ENCODE data around the gene GSS. TPM values are rescaled to one million over a fixed set of nuclear protein-coding genes. Genes with fewer than 3 reads are reported as not detected.
A peak's percentile ranks its signal among the peaks of the same experiment; 100 is the strongest.

Gene GSS
- total and polyA plus RNA-seq, 2 experiments from 2014 or later = 68.3 to 80.7 TPM

DNA sequence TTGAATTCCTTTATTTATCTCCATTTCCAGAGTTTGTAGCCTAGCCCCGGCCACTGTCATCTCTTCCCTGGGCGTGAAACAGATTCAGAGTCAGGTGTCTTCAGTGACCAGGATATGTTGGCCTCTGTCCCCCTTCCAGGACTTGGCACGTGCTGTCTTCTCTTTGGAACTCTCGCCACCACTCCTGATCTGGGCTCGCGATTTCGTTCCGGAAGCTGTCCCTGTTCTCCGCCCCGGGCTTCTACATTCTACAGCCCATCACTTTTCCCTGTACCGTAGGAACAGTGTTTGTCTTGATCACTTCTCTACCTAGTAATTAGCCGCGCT lies 739 bp downstream of the GSS start:
- in situ Hi-C loops (cut with MboI) = no loop called here
- 5 to 10% methylated on average over 13 of the region's 13 CpGs for WGBS, 2 experiments (ENCODE audit: low coverage in 1 of 2, low lambda C conversion rate in 2 of 2, missing lambda C conversion rate in 2 of 2)
- Histone ChIP-seq H3K9ac (peak overlapping the region; percentile 88), H3K27ac (peak overlapping the region; percentile 75), H3K9me2 (ENCODE audit: insufficient read depth) (no peaks in the 10 kb centered on the region), H3K4me3 (peak overlapping the region; percentile 79), H3K4me2 (ENCODE audit: unreplicated experiment) (peak overlapping the region; percentile 96), H3K36me3 (ENCODE audit: low read depth) (0 out of 2 replicates have a peak, but pooled peaks cover 6% of the 10 kb centered on the region), H3F3A (ENCODE audit: insufficient read depth) (peaks cover 9% of the 10 kb centered on the region; the same call in 1 of the 2 replicates), H3K27me3 (replicated peaks; ENCODE audit: insufficient read depth) (no peaks in the 10 kb centered on the region), H3K79me2 (ENCODE audit: insufficient read depth) (peaks cover 20% of the 10 kb centered on the region), H2AFZ (peak overlapping the region; percentile 89), H3K9me3 (ENCODE audit: low read depth) (no peaks in the 10 kb centered on the region), H4K20me1 (ENCODE audit: insufficient read depth) (no peaks in the 10 kb centered on the region), H3K4me1 (ENCODE audit: insufficient read depth) (peaks cover 15% of the 10 kb centered on the region)
- peak; percentile 73 for DNase-seq
- TF ChIP-seq EZH2 (IDR thresholded peaks at IDR 0.05; ENCODE audit: insufficient read depth, poor library complexity, severe bottlenecking) (no peak), EZH2phosphoT487 (IDR thresholded peaks at IDR 0.05; ENCODE audit: insufficient read depth, low read depth) (no peak)

DNA sequence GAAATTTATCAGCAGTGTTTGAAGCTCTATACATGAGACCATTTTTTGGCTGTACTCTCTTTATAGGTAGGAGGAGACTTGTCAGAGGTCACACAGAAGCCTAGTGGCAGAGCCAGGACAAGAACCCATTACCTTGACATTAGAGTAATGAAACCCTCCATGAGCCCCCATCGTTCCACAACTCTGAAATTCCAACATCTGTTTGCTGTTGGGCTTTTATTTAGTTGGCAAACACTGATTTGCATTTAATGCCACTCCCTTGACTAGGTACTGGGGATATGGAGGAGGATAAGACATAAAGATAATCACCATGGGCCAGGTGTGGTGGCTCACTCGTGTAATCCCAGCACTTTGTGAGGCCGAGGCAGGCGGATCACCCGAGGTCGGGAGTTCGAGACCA lies 1.6 kb downstream of the GSS start:
- 87% methylated on average over 7 of the region's 7 CpGs for WGBS, 2 experiments (ENCODE audit: low coverage in 1 of 2, low lambda C conversion rate in 2 of 2, missing lambda C conversion rate in 2 of 2)
- 0 out of 2 replicates have a peak, but pooled peaks cover 6% of the 10 kb centered on the region for H3K36me3 ChIP-seq (ENCODE audit: low read depth)
- H3F3A ChIP-seq (ENCODE audit: insufficient read depth) = peaks cover 18% of the 10 kb centered on the region; the same call in 1 of the 2 replicates
- in situ Hi-C loops (cut with MboI) = no loop called here
- H3K27ac ChIP-seq = no peak overlapping the region
- TF ChIP-seq EZH2phosphoT487 (IDR thresholded peaks at IDR 0.05; ENCODE audit: insufficient read depth, low read depth) (no peak), EZH2 (IDR thresholded peaks at IDR 0.05; ENCODE audit: insufficient read depth, poor library complexity, severe bottlenecking) (no peak)
- peaks cover 20% of the 10 kb centered on the region for H3K79me2 ChIP-seq (ENCODE audit: insufficient read depth)
- no peaks in the 10 kb centered on the region for H3K9me3 ChIP-seq (ENCODE audit: low read depth)
- H3K4me2 ChIP-seq (ENCODE audit: unreplicated experiment) = no peak overlapping the region
- no peak for DNase-seq
- no peaks in the 10 kb centered on the region for H4K20me1 ChIP-seq (ENCODE audit: insufficient read depth)
- no peak overlapping the region for H3K9ac ChIP-seq
- H2AFZ ChIP-seq = no peak overlapping the region
- peaks cover 24% of the 10 kb centered on the region for H3K4me1 ChIP-seq (ENCODE audit: insufficient read depth)
- no peaks in the 10 kb centered on the region for H3K27me3 ChIP-seq (replicated peaks; ENCODE audit: insufficient read depth)
- no peaks in the 10 kb centered on the region for H3K9me2 ChIP-seq (ENCODE audit: insufficient read depth)
- no peak overlapping the region for H3K4me3 ChIP-seq

DNA sequence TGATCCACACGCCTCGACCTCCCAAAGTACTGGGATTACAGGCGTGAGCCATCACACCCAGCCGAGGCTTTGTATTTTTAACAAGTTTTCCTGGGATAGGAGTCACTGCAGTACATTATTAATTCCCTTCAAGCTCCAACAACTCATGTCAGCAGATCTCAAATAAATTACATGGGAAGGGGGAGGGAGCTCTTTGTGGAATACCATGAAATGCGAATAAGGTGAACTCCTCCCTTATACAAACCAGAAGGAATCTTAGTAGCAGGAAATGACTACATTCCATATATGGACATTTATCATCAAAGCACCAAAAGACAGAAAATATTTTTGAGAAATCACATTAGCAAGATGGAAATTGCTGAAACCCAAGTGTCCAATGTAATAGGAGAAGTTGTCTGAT lies 2.9 kb downstream of the GSS start:
- no peak overlapping the region for H3K27ac ChIP-seq
- H3K9ac ChIP-seq = no peak overlapping the region
- in situ Hi-C loops (cut with MboI) = no loop called here
- no peak overlapping the region for H3K4me3 ChIP-seq
- no peak overlapping the region for H2AFZ ChIP-seq
- WGBS, 2 experiments (ENCODE audit: low coverage in 1 of 2, low lambda C conversion rate in 2 of 2, missing lambda C conversion rate in 2 of 2) = 63 to 71% methylated on average over 5 of the region's 5 CpGs
- H3F3A ChIP-seq (ENCODE audit: insufficient read depth) = peaks cover 24% of the 10 kb centered on the region; the same call in 1 of the 2 replicates
- no peak overlapping the region for H3K4me2 ChIP-seq (ENCODE audit: unreplicated experiment)
- H3K4me1 ChIP-seq (ENCODE audit: insufficient read depth) = peaks cover 32% of the 10 kb centered on the region
- peak; percentile 20 for DNase-seq
- H3K27me3 ChIP-seq (replicated peaks; ENCODE audit: insufficient read depth) = no peaks in the 10 kb centered on the region
- no peaks in the 10 kb centered on the region for H3K9me3 ChIP-seq (ENCODE audit: low read depth)
- H3K9me2 ChIP-seq (ENCODE audit: insufficient read depth) = no peaks in the 10 kb centered on the region
- H3K79me2 ChIP-seq (ENCODE audit: insufficient read depth) = peaks cover 20% of the 10 kb centered on the region
- H3K36me3 ChIP-seq (ENCODE audit: low read depth) = 0 out of 2 replicates have a peak, but pooled peaks cover 6% of the 10 kb centered on the region
- TF ChIP-seq EZH2phosphoT487 (IDR thresholded peaks at IDR 0.05; ENCODE audit: insufficient read depth, low read depth) (no peak), EZH2 (IDR thresholded peaks at IDR 0.05; ENCODE audit: insufficient read depth, poor library complexity, severe bottlenecking) (no peak)
- no peaks in the 10 kb centered on the region for H4K20me1 ChIP-seq (ENCODE audit: insufficient read depth)

DNA sequence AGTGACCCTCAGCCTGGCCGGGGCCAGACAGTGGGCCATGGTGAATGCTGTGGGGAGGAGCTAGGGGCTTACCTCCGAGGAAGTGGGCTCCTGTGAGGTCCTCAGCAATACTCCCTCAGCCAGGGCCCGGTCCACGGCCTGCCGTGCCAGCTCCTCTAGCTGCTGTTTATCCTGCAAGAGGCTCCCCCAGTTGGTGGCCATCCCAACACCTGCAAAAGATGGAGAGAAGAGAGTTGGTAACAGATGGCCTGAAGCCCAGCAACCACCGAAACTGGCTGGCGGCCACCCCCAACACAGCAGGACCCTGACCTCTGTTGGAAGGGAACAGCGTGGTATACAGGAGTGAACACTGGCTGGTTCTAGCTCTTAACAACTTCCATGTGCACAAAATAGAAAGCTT lies 4.0 kb downstream of the GSS start:
- peaks cover 20% of the 10 kb centered on the region for H3K79me2 ChIP-seq (ENCODE audit: insufficient read depth)
- no peaks in the 10 kb centered on the region for H4K20me1 ChIP-seq (ENCODE audit: insufficient read depth)
- in situ Hi-C loops (cut with MboI) = no loop called here
- H2AFZ ChIP-seq = no peak overlapping the region
- H3F3A ChIP-seq (ENCODE audit: insufficient read depth) = peaks cover 24% of the 10 kb centered on the region; the same call in 1 of the 2 replicates
- no peak overlapping the region for H3K27ac ChIP-seq
- no peaks in the 10 kb centered on the region for H3K9me3 ChIP-seq (ENCODE audit: low read depth)
- DNase-seq = no peak
- 0 out of 2 replicates have a peak, but pooled peaks cover 6% of the 10 kb centered on the region for H3K36me3 ChIP-seq (ENCODE audit: low read depth)
- H3K9me2 ChIP-seq (ENCODE audit: insufficient read depth) = no peaks in the 10 kb centered on the region
- H3K4me2 ChIP-seq (ENCODE audit: unreplicated experiment) = no peak overlapping the region
- H3K27me3 ChIP-seq (replicated peaks; ENCODE audit: insufficient read depth) = no peaks in the 10 kb centered on the region
- TF ChIP-seq EZH2phosphoT487 (IDR thresholded peaks at IDR 0.05; ENCODE audit: insufficient read depth, low read depth) = no peak
- TF ChIP-seq EZH2 (IDR thresholded peaks at IDR 0.05; ENCODE audit: insufficient read depth, poor library complexity, severe bottlenecking) = no peak
- WGBS, 2 experiments (ENCODE audit: low coverage in 1 of 2, low lambda C conversion rate in 2 of 2, missing lambda C conversion rate in 2 of 2) = 89 to 93% methylated on average over 8 of the region's 8 CpGs
- no peak overlapping the region for H3K4me3 ChIP-seq
- H3K9ac ChIP-seq = no peak overlapping the region
- H3K4me1 ChIP-seq (ENCODE audit: insufficient read depth) = peaks cover 36% of the 10 kb centered on the region
